Calu3 (cell line): ENCODE data around the gene ZNF80. TPM values are rescaled to one million over a fixed set of nuclear protein-coding genes. Genes with fewer than 3 reads are reported as not detected.

Experiments used
- BruUV-seq: library from RNA; stranded (reverse); fragments of 400-500 nt; replicated peaks from 2 replicates; lab custom pipeline; 2021; lab: Mats Ljungman, UMichigan
- CTCF ChIA-PET: fragments of 300-600 bp; sonication (Branson Sonifier 250); formaldehyde crosslinking; loops from one replicate; lab custom pipeline; 2022; ENCODE audit warnings: antibody characterized with exemption; lab: Charles Lee
- DNase-seq: peaks from one replicate; pipeline ENCODE4 v3.0.0; 2022
- H3K27ac Mint-ChIP-seq: one replicate; pipeline ENCODE4 v1.8.0; 2022; ENCODE audit warnings: mixed read lengths; ENCODE audit not compliant: unreplicated experiment
- H3K27me3 Mint-ChIP-seq: one replicate; pipeline ENCODE4 v1.8.0; 2022; ENCODE audit warnings: mixed read lengths; ENCODE audit not compliant: unreplicated experiment
- H3K36me3 Mint-ChIP-seq: one replicate; pipeline ENCODE4 v1.8.0; 2022; ENCODE audit warnings: mild to moderate bottlenecking, moderate library complexity, mixed read lengths; ENCODE audit not compliant: insufficient read depth, unreplicated experiment
- H3K4me1 Mint-ChIP-seq: one replicate; pipeline ENCODE4 v1.8.0; 2022; ENCODE audit warnings: mild to moderate bottlenecking, low read depth, mixed read lengths; ENCODE audit not compliant: unreplicated experiment
- H3K4me3 Mint-ChIP-seq: one replicate; pipeline ENCODE4 v1.8.0; 2022; ENCODE audit warnings: mild to moderate bottlenecking, low read depth, moderate library complexity, mixed read lengths; ENCODE audit not compliant: unreplicated experiment
- H3K9me3 Mint-ChIP-seq: one replicate; pipeline ENCODE4 v1.8.0; 2022; ENCODE audit warnings: low read depth, mixed read lengths; ENCODE audit not compliant: unreplicated experiment
- intact Hi-C: fragments of 100-400 bp; cut with micrococcal nuclease; formaldehyde crosslinking; loops from one replicate; pipeline ENCODE4 v1.10.0; 2022; ENCODE audit not compliant: unreplicated experiment
- total RNA-seq: library from RNA; stranded (reverse); gene quantifications from 2 replicates; pipeline ENCODE4 v1.2.3, GENCODE V29; 2022
- TF ChIP-seq, protein P1 (sequence below): fragments of 200-600 bp; IDR thresholded peaks from one replicate; pipeline ENCODE4 v1.8.0; 2022; ENCODE audit warnings: antibody characterized with exemption; ENCODE audit not compliant: unreplicated experiment

Gene ZNF80
- total RNA-seq, 1 experiment from 2014 or later, result not detected

DNA sequence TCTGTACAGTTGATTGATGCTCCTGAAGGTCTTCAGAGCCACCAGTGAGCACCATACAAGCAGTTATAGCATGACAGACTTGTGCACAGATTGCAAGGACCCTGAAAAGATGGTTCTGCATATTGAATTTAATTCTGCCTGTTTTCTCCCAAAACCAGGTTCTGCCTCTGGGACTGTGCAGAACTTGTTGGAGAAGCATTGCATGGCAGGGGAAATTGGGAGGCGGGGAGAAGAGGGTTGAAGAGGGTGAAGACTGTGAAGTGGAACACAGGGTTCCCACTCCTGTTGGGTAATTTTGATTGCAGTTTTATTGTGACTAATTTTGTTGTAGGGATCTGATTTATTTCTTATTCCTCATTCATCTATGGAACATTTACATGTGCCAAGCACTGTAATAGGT, 10.3 kb downstream of the ZNF80 start:
- CTCF ChIA-PET, result no interaction called here
- Mint-ChIP-seq H3K36me3 (no peaks in the 10 kb centered on the region), H3K27me3 (peaks cover 28% of the 10 kb centered on the region), H3K4me1 (no peaks in the 10 kb centered on the region), H3K9me3 (no peaks in the 10 kb centered on the region), H3K4me3 (no peak overlapping the region), H3K27ac (no peak overlapping the region)
- no peak for DNase-seq
- BruUV-seq, result no TSS peak
- TF ChIP-seq, protein P1, sequence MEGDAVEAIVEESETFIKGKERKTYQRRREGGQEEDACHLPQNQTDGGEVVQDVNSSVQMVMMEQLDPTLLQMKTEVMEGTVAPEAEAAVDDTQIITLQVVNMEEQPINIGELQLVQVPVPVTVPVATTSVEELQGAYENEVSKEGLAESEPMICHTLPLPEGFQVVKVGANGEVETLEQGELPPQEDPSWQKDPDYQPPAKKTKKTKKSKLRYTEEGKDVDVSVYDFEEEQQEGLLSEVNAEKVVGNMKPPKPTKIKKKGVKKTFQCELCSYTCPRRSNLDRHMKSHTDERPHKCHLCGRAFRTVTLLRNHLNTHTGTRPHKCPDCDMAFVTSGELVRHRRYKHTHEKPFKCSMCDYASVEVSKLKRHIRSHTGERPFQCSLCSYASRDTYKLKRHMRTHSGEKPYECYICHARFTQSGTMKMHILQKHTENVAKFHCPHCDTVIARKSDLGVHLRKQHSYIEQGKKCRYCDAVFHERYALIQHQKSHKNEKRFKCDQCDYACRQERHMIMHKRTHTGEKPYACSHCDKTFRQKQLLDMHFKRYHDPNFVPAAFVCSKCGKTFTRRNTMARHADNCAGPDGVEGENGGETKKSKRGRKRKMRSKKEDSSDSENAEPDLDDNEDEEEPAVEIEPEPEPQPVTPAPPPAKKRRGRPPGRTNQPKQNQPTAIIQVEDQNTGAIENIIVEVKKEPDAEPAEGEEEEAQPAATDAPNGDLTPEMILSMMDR, result no peak
- intact Hi-C loops, result no loop called here

DNA sequence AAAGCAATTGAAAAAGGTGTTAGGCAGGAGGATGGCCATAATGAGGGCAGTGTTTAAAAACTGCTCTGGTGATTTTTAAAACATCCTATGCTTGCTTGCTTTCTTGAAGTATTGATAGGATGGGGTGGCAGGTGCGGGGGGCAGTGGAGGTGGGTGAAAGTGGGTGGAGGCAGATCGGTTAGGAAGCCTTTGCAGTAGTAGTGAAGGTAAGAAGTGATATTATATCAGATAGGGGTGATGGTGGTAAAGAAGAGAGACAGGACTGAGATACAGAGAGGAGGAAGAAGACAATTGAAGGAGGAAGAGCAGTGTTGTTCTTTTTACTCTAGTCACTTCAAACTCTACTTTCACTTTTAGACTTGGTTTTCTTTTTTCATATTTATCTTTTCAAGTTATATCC, 11.1 kb downstream of the ZNF80 start:
- no peaks in the 10 kb centered on the region for H3K9me3 Mint-ChIP-seq
- CTCF ChIA-PET, result no interaction called here
- no peak overlapping the region for H3K27ac Mint-ChIP-seq
- BruUV-seq, result no TSS peak
- TF ChIP-seq, protein P1, result no peak
- DNase-seq, result no peak
- no peaks in the 10 kb centered on the region for H3K36me3 Mint-ChIP-seq
- intact Hi-C loops, result no loop called here
- H3K4me1 Mint-ChIP-seq, result no peaks in the 10 kb centered on the region
- H3K4me3 Mint-ChIP-seq, result no peak overlapping the region
- H3K27me3 Mint-ChIP-seq, result peaks cover 28% of the 10 kb centered on the region

DNA sequence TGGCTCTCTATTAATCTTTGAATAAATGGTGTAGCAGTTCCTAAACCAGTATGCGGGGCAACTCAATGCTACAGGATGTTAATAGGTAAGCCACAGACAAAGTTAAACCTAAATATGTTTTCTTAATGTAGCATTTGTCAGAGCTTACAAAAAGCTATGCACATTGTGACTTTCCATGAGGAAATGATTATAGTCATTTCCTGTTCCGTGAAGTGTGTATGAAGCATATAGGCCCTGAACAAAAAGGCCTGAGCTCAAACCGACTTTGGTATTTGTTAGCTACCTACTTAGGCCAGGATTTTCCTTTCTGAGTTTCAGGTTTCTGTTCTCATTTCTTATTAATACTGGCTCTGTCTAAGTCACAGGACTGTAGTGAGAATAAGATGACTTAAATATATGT, 14.2 kb downstream of the ZNF80 start:
- Mint-ChIP-seq H3K4me1 (no peaks in the 10 kb centered on the region), H3K27me3 (peaks cover 24% of the 10 kb centered on the region), H3K36me3 (no peaks in the 10 kb centered on the region), H3K4me3 (no peak overlapping the region), H3K27ac (no peak overlapping the region), H3K9me3 (no peaks in the 10 kb centered on the region)
- CTCF ChIA-PET, result no interaction called here
- TF ChIP-seq, protein P1, result no peak
- DNase-seq, result no peak
- no TSS peak for BruUV-seq
- intact Hi-C loops, result no loop called here

DNA sequence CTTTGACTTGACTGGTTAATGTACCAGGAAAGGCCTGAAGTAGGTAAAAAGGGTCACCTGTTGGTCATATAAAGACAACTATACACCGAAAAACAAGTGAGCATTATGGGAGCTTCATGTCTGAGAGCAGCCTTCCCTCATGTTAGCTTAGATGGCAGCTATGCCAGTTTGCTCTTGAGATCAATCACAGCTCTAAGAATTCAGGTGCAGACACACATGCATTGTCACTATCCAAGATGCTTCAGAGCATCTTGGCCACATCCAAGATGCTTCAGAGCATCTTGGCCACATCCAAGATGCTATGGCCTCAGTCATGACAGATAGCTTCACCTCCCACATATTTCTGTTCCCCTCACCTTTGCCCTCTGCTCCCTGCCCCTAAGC, 15.5 kb downstream of the ZNF80 start:
- no peaks in the 10 kb centered on the region for H3K36me3 Mint-ChIP-seq

More for the DNA sequence above, 15.5 kb downstream of the ZNF80 start:
- DNase-seq, result no peak
- H3K9me3 Mint-ChIP-seq, result no peaks in the 10 kb centered on the region
- no peak overlapping the region for H3K27ac Mint-ChIP-seq
- no peak overlapping the region for H3K4me3 Mint-ChIP-seq
- no TSS peak for BruUV-seq
- H3K4me1 Mint-ChIP-seq, result no peaks in the 10 kb centered on the region
- TF ChIP-seq, protein P1, result no peak
- CTCF ChIA-PET, result interaction anchor here (0.6 kb wide), 1 partner anchor 454 kb away, joined by 6 read pairs; no protein-coding TSS in a partner anchor
- H3K27me3 Mint-ChIP-seq, result peaks cover 13% of the 10 kb centered on the region
- intact Hi-C loops, result no loop called here
